Measurements from ENCODE around the gene MED29. TPM values are rescaled to one million over a fixed set of nuclear protein-coding genes. Genes with fewer than 3 reads are reported as not detected.
"Not testable (repeated sequence)": the region's sequence is repeated elsewhere in the genome, so short reads cannot be mapped to it uniquely, and the experiment has no call there.

Gene MED29
- total RNA-seq, 1 donor, result 19.9 TPM

DNA sequence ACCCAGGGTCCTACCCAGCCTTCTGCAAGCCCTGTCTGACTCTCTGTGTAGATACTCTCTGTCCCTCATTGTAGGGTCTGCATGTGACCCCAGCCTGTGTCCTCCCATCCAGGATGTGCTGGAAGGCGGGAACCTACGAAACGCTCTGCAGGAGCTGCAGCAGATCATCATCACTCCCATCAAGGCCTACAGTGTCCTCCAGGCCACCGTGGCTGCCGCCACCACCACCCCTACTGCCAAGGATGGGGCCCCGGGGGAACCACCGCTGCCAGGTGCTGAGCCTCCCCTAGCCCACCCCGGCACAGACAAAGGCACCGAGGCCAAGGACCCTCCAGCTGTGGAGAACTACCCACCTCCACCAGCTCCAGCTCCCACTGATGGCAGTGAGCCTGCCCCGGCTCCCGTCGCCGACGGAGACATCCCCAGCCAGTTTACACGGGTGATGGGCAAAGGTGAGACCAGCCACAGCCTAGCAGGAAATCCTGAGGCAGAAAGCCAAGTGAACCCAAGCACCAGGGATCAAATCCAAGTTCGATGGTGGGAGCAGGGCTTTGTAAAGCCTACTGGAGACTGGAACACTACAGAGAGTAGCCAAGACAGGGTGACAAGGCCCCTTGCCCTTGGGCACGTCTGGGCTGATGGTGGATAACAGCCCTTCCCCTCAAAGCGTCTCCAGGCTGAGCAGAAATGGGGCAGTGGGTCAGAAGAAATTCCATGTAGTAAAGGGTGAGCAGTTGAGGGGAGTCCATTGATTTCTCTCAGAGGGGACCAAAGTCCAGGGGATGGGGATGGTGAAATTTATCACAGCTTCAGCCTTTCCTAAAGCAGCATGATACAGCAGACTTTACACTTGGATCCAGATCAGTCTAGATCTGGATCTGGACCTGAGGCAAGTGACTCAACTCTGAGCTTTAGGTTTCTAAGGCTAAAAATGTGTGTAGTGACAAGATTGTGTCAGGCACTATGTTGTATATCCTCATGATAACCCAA lies 13.5 kb upstream of the MED29 start:
- TF ChIP-seq, protein P1, sequence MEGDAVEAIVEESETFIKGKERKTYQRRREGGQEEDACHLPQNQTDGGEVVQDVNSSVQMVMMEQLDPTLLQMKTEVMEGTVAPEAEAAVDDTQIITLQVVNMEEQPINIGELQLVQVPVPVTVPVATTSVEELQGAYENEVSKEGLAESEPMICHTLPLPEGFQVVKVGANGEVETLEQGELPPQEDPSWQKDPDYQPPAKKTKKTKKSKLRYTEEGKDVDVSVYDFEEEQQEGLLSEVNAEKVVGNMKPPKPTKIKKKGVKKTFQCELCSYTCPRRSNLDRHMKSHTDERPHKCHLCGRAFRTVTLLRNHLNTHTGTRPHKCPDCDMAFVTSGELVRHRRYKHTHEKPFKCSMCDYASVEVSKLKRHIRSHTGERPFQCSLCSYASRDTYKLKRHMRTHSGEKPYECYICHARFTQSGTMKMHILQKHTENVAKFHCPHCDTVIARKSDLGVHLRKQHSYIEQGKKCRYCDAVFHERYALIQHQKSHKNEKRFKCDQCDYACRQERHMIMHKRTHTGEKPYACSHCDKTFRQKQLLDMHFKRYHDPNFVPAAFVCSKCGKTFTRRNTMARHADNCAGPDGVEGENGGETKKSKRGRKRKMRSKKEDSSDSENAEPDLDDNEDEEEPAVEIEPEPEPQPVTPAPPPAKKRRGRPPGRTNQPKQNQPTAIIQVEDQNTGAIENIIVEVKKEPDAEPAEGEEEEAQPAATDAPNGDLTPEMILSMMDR (IDR thresholded peaks at IDR 0.05; ENCODE audit: extremely low read depth, low read depth, low read length), result no peak
- H3K36me3 ChIP-seq (ENCODE audit: insufficient read depth, low read length), result peaks cover 82% of the 10 kb centered on the region

DNA sequence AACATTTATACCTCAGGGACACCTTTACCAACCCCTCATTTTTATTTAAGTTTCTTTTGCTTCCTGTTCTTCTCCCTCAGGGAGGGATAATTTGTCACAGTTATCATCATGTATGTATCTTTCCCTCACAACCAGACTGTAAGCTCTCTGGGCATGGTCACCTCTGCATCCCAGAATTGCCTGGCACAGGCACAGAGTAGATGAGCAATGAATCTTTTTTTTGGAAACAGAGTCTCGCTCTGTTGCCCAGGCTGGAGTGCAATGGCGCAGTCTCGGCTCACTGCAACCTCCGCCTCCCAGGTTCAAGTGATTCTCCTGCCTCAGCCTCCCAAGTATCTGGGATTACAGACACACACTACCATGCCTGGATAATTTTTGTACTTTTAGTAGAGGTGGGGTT lies 11.8 kb upstream of the MED29 start:
- H3K4me1 ChIP-seq (ENCODE audit: insufficient read depth, low read length); H3K27ac ChIP-seq (ENCODE audit: low read depth, low read length); H3K4me3 ChIP-seq (ENCODE audit: insufficient read depth, low read length); H3K9me3 ChIP-seq (ENCODE audit: low read depth, low read length); H3K27me3 ChIP-seq (ENCODE audit: insufficient read depth, low read length); H4K20me1 ChIP-seq (ENCODE audit: insufficient read depth, low read length); H2AFZ ChIP-seq (ENCODE audit: low read length); H3K4me2 ChIP-seq (ENCODE audit: insufficient read depth, low read length); DNase-seq (ENCODE audit: insufficient read length, low spot score, missing footprints): not testable (repeated sequence)
- peaks cover 12% of the 10 kb centered on the region for H3K79me2 ChIP-seq (ENCODE audit: insufficient read depth, low read length)
- H3K36me3 ChIP-seq (ENCODE audit: insufficient read depth, low read length), result peaks cover 91% of the 10 kb centered on the region

More for the DNA sequence above, 13.5 kb upstream of the MED29 start:
- H3K4me3 ChIP-seq (ENCODE audit: insufficient read depth, low read length), result no peak overlapping the region
- H2AFZ ChIP-seq (ENCODE audit: low read length), result no peak overlapping the region
- H4K20me1 ChIP-seq (ENCODE audit: insufficient read depth, low read length), result peaks cover 3% of the 10 kb centered on the region
- no peak overlapping the region for H3K4me2 ChIP-seq (ENCODE audit: insufficient read depth, low read length)
- peaks cover 15% of the 10 kb centered on the region for H3K4me1 ChIP-seq (ENCODE audit: insufficient read depth, low read length)
- H3K9me3 ChIP-seq (ENCODE audit: low read depth, low read length), result no peaks in the 10 kb centered on the region
- H3K27me3 ChIP-seq (ENCODE audit: insufficient read depth, low read length), result no peaks in the 10 kb centered on the region
- peaks cover 21% of the 10 kb centered on the region for H3K79me2 ChIP-seq (ENCODE audit: insufficient read depth, low read length)
- H3K27ac ChIP-seq (ENCODE audit: low read depth, low read length), result peak overlapping the region; percentile 27
- DNase-seq (ENCODE audit: insufficient read length, low spot score, missing footprints), result peak; percentile 79

DNA sequence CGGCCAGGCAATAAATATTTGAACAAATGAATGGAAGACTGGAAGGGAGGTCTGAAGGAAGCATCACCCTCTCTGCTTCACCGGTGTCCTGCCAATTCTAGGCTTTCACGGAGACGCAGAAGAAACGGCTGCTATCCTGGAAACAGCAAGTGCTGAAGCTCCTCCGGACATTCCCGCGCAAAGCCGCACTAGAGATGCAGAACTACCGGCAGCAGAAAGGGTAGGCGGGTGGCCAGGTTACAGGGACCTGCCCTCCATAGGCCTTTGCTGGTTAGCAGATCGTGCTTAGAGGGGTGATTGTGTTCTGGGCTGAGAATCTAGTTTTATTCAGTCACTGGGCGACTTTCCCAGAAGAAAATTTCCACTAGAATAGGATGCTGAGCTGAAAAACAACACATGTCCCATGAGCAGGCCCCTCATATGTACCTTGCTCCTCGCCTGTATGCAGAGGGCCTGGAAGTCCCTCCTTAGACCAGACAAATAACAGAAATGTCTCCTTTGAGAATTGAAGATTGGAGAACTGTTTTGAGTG lies 11.2 kb upstream of the MED29 start:
- H3K4me2 ChIP-seq (ENCODE audit: insufficient read depth, low read length), result no peak overlapping the region
- H4K20me1 ChIP-seq (ENCODE audit: insufficient read depth, low read length), result peaks cover 3% of the 10 kb centered on the region
- TF ChIP-seq, protein P1 (IDR thresholded peaks at IDR 0.05; ENCODE audit: extremely low read depth, low read depth, low read length), result no peak
- peak; percentile 49 for DNase-seq (ENCODE audit: insufficient read length, low spot score, missing footprints)
- no peaks in the 10 kb centered on the region for H3K9me3 ChIP-seq (ENCODE audit: low read depth, low read length)
- peaks cover 6% of the 10 kb centered on the region for H3K4me1 ChIP-seq (ENCODE audit: insufficient read depth, low read length)
- peaks cover 93% of the 10 kb centered on the region for H3K36me3 ChIP-seq (ENCODE audit: insufficient read depth, low read length)
- H3K79me2 ChIP-seq (ENCODE audit: insufficient read depth, low read length), result peaks cover 9% of the 10 kb centered on the region
- no peak overlapping the region for H3K27ac ChIP-seq (ENCODE audit: low read depth, low read length)
- no peak overlapping the region for H2AFZ ChIP-seq (ENCODE audit: low read length)
- no peaks in the 10 kb centered on the region for H3K27me3 ChIP-seq (ENCODE audit: insufficient read depth, low read length)
- H3K4me3 ChIP-seq (ENCODE audit: insufficient read depth, low read length), result no peak overlapping the region

DNA sequence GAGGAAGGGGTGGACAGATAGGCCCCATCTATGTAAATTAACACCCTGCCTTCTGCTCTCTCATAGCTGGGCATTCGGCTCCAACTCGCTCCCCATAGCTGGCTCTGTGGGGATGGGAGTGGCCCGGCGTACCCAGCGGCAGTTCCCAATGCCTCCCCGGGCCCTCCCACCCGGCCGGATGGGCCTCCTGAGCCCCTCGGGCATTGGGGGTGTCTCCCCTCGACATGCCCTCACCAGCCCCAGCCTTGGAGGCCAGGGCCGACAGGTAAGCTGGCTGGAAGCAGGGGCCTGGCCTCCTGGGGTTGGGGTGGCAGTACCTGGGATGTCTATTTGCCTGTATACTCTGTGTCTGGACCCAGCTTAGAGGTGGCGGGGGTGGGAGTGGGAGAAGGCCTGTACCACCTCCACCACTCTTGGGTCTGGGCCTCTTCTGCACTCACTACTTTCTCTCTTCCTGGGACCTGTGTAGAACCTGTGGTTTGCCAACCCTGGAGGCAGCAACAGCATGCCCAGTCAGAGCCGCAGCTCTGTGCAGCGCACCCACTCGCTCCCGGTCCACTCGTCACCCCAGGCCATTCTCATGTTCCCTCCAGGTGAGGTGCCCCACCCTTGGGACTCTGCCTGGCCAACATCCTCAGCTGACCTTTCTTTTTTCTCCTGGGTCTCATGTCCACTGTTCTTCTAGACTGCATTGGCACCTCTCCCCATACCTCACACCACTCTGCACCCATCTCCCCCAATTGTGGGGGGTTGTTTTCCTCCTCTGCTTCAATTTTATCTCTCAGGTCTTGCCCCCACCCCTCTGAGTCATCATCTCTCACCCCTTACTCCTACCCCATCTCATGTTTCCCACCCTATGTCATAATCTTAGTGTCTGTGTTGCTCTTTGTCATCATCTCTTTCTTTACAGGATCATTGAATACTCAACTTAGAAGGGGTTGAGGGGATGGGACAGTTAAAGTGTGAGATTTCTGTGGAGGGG lies 10.4 kb upstream of the MED29 start:
- DNase-seq (ENCODE audit: insufficient read length, low spot score, missing footprints), result peak; percentile 61
- Histone ChIP-seq H3K9me3 (ENCODE audit: low read depth, low read length) (no peaks in the 10 kb centered on the region), H3K36me3 (ENCODE audit: insufficient read depth, low read length) (peaks cover 93% of the 10 kb centered on the region), H3K79me2 (ENCODE audit: insufficient read depth, low read length) (peaks cover 2% of the 10 kb centered on the region), H4K20me1 (ENCODE audit: insufficient read depth, low read length) (peaks cover 3% of the 10 kb centered on the region), H2AFZ (ENCODE audit: low read length) (no peak overlapping the region), H3K27me3 (ENCODE audit: insufficient read depth, low read length) (no peaks in the 10 kb centered on the region), H3K4me2 (ENCODE audit: insufficient read depth, low read length) (no peak overlapping the region), H3K27ac (ENCODE audit: low read depth, low read length) (peak overlapping the region; percentile 39), H3K4me1 (ENCODE audit: insufficient read depth, low read length) (peaks cover 6% of the 10 kb centered on the region), H3K4me3 (ENCODE audit: insufficient read depth, low read length) (no peak overlapping the region)
- TF ChIP-seq, protein P1 (IDR thresholded peaks at IDR 0.05; ENCODE audit: extremely low read depth, low read depth, low read length), result no peak

Measured in osteoblast (primary cell).